BJ (cell line): Measurements from ENCODE around the gene C16orf74. TPM values are rescaled to one million over a fixed set of nuclear protein-coding genes. Genes with fewer than 3 reads are reported as not detected.
A peak's percentile ranks its signal among the peaks of the same experiment; 100 is the strongest.

Source experiments
- CTCF ChIA-PET: fragments of 350-600 bp; formaldehyde crosslinking; extraction: SDS; loops from one replicate; lab custom pipeline; 2021; ENCODE audit warnings: antibody characterized with exemption, inconsistent platforms; lab: Yijun Ruan, JAX
- POLR2A ChIA-PET: fragments of 300-600 bp; sonication (Branson Sonifier 250); formaldehyde crosslinking; extraction: SDS; loops from one replicate; lab custom pipeline; 2021; ENCODE audit warnings: antibody characterized with exemption; lab: Charles Lee
- DNase-seq: peaks from one replicate; pipeline ENCODE4 v3.0.0-alpha.2; 2011; ENCODE audit warnings: low read depth
- H3K27me3 ChIP-seq: 2 replicates; pipeline ENCODE4 v1.6.0; 2011; ENCODE audit warnings: low read length; ENCODE audit not compliant: control insufficient read depth, insufficient read depth
- H3K36me3 ChIP-seq: 2 replicates; pipeline ENCODE4 v1.5.1; 2011; ENCODE audit warnings: low read length; ENCODE audit not compliant: control insufficient read depth, insufficient read depth
- H3K4me3 ChIP-seq: 2 replicates; pipeline ENCODE4 v1.5.1; 2011; ENCODE audit warnings: low read depth, mild to moderate bottlenecking, control low read depth, low read length
- CTCF ChIP-seq: IDR thresholded peaks from 2 replicates; pipeline ENCODE4 v1.5.1; 2011; ENCODE audit warnings: low read depth, mild to moderate bottlenecking, control low read depth, inconsistent platforms, low read length, moderate library complexity; ENCODE audit not compliant: insufficient read depth
- polyA plus RNA-seq: library from polyadenylated mRNA; depleted of rRNA; stranded (reverse); fragments of >200 nt; gene quantifications from 2 replicates; pipeline ENCODE4 v1.2.3, GENCODE V29; 2011

Gene C16orf74
- polyA plus RNA-seq, 1 experiment, result 2.9 TPM

- ChIA-PET POLR2A (no interaction called here), CTCF (interaction anchor here (0.6 to 1.0 kb wide), 2 partner anchors 44 to 524 kb away, joined by 3 read pairs; no protein-coding TSS in a partner anchor)
- H3K27me3 ChIP-seq, result no peaks in the 10 kb centered on the region; the same call in none of the 2 replicates
- no peak for TF ChIP-seq CTCF
- H3K4me3 ChIP-seq, result no peak overlapping the region
- H3K36me3 ChIP-seq, result no peaks in the 10 kb centered on the region
- no peak for DNase-seq
These were observed 12.1 kb upstream of the C16orf74 start for GRCh38 chr16:85762970-85763369.

GRCh38 chr16:85761861-85762260, 11.0 kb upstream of the C16orf74 start:
- CTCF ChIA-PET, result no interaction called here
- no peaks in the 10 kb centered on the region for H3K36me3 ChIP-seq
- H3K27me3 ChIP-seq, result no peaks in the 10 kb centered on the region; the same call in none of the 2 replicates
- POLR2A ChIA-PET, result no interaction called here
- no peak for DNase-seq
- no peak for TF ChIP-seq CTCF
- no peak overlapping the region for H3K4me3 ChIP-seq

- ChIA-PET CTCF (interaction anchor here (0.7 kb wide), 1 partner anchor 269 kb away, joined by 3 read pairs; no protein-coding TSS in a partner anchor), POLR2A (no interaction called here)
- no peaks in the 10 kb centered on the region; the same call in none of the 2 replicates for H3K27me3 ChIP-seq
- no peak overlapping the region for H3K4me3 ChIP-seq
- no peaks in the 10 kb centered on the region for H3K36me3 ChIP-seq
- peak; percentile 39; the same call in 1 of the 2 replicates for TF ChIP-seq CTCF
- no peak for DNase-seq
These were observed 8.9 kb upstream of the C16orf74 start for GRCh38 chr16:85759631-85760419.

- POLR2A ChIA-PET, result no interaction called here
- no peak for DNase-seq
- no peaks in the 10 kb centered on the region for H3K36me3 ChIP-seq
- CTCF ChIA-PET, result no interaction called here
- no peak for TF ChIP-seq CTCF
- no peak overlapping the region for H3K4me3 ChIP-seq
- no peaks in the 10 kb centered on the region; the same call in none of the 2 replicates for H3K27me3 ChIP-seq
These were observed 8.2 kb upstream of the C16orf74 start for GRCh38 chr16:85759136-85759535.

- ChIA-PET CTCF (no interaction called here), POLR2A (no interaction called here)
- Histone ChIP-seq H3K27me3 (no peaks in the 10 kb centered on the region; the same call in none of the 2 replicates), H3K36me3 (no peaks in the 10 kb centered on the region), H3K4me3 (no peak overlapping the region)
- DNase-seq, result peak; percentile 23
- no peak for TF ChIP-seq CTCF
These were observed 6.5 kb upstream of the C16orf74 start for GRCh38 chr16:85757341-85757822.
